ENCODE measurements around the gene ARMC9.

GRCh38 chr2:231372326-231372725, 173.9 kb downstream of the ARMC9 start:
- no peak for TF ChIP-seq POLR2A (IDR thresholded peaks at IDR 0.05)
- TF ChIP-seq CTCF (IDR thresholded peaks at IDR 0.05): no peak

Data from heart left ventricle (tissue), 13 donors.